Parathyroid adenoma (tissue), 2 donors: ENCODE results near the gene ZGPAT.

ENCODE experiments used
- H2AFZ ChIP-seq: fragments of 300-600 bp; sonication (generic); one replicate; pipeline ENCODE4 v1.7.0; 2017; ENCODE audit warnings: antibody characterized with exemption, mild to moderate bottlenecking
- H3K27ac ChIP-seq: fragments of 300-600 bp; sonication (generic); one replicate; pipeline ENCODE4 v1.7.0; 2017
- H3K27me3 ChIP-seq: fragments of 300-600 bp; sonication (generic); one replicate; pipeline ENCODE4 v1.7.0; 2017; ENCODE audit warnings: low read length; ENCODE audit not compliant: control insufficient read depth, insufficient read depth
- H3K36me3 ChIP-seq: fragments of 300-600 bp; sonication (generic); one replicate; pipeline ENCODE4 v1.7.0; 2017; ENCODE audit warnings: low read length; ENCODE audit not compliant: control insufficient read depth, insufficient read depth
- H3K4me1 ChIP-seq: fragments of 300-600 bp; sonication (generic); one replicate; pipeline ENCODE4 v1.7.0; 2017; ENCODE audit warnings: control low read depth
- H3K4me2 ChIP-seq: fragments of 300-600 bp; sonication (generic); one replicate; pipeline ENCODE4 v1.7.0; 2017; ENCODE audit warnings: low read length
- H3K4me3 ChIP-seq: fragments of 300-600 bp; sonication (generic); one replicate; pipeline ENCODE4 v1.7.0; 2017; ENCODE audit warnings: low read depth, low read length
- H3K79me2 ChIP-seq: fragments of 300-600 bp; sonication (generic); one replicate; pipeline ENCODE4 v1.7.0; 2017; ENCODE audit warnings: control low read depth
- H3K9ac ChIP-seq: fragments of 300-600 bp; sonication (generic); one replicate; pipeline ENCODE4 v1.7.0; 2017; ENCODE audit warnings: mild to moderate bottlenecking
- H3K9me3 ChIP-seq: fragments of 300-600 bp; sonication (generic); one replicate; pipeline ENCODE4 v1.7.0; 2017; ENCODE audit warnings: low read length; ENCODE audit not compliant: control insufficient read depth
- CTCF ChIP-seq: fragments of 300-600 bp; sonication (generic); IDR thresholded peaks from one replicate; pipeline ENCODE4 v1.7.0; 2017; ENCODE audit warnings: antibody characterized with exemption, mild to moderate bottlenecking
- donor health status: primary hyperparathyroidism.

ZGPAT gene

GRCh38 chr20:63777614-63778013, 69.8 kb downstream of the ZGPAT start:
- Histone ChIP-seq H3K9me3 (no peaks in the 10 kb centered on the region), H3K27me3 (no peaks in the 10 kb centered on the region), H3K4me2 (no peak overlapping the region), H3K9ac (no peak overlapping the region), H3K36me3 (no peaks in the 10 kb centered on the region), H3K4me3 (no peak overlapping the region), H3K79me2 (peaks cover 62% of the 10 kb centered on the region), H3K4me1 (no peaks in the 10 kb centered on the region), H3K27ac (no peak overlapping the region), H2AFZ (no peak overlapping the region)
- TF ChIP-seq CTCF, result no peak

- Histone ChIP-seq H3K27ac (no peak overlapping the region), H3K9me3 (no peaks in the 10 kb centered on the region), H3K4me1 (no peaks in the 10 kb centered on the region), H3K4me3 (no peak overlapping the region), H3K36me3 (no peaks in the 10 kb centered on the region), H3K9ac (no peak overlapping the region), H3K27me3 (no peaks in the 10 kb centered on the region), H3K79me2 (peaks cover 63% of the 10 kb centered on the region), H2AFZ (no peak overlapping the region), H3K4me2 (no peak overlapping the region)
- TF ChIP-seq CTCF, result no peak
Observed at GRCh38 chr20:63778034-63778752, 70.4 kb downstream of the ZGPAT start.

DNA sequence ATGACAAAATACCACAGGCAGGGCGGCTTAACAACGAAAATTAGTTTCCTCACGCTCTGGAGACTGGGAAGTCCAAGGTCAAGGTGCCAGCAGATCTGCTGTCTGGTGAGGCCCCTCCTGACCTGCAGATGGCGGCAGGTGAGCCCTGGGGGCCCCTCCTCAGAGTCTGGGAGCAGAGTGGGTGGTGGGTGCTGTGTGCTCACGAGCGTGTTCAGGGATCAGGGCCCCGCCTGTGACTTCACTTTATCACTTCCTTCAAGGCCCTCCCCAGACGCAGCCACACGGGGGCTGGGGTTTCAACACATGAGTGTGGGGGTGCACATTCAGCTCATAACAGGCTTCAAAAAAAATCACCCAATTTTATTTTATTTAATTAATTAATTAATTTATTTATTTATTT, 71.0 kb downstream of the ZGPAT start:
- no peak overlapping the region for H3K4me3 ChIP-seq
- no peaks in the 10 kb centered on the region for H3K4me1 ChIP-seq
- peaks cover 58% of the 10 kb centered on the region for H3K79me2 ChIP-seq
- H2AFZ ChIP-seq, result no peak overlapping the region
- H3K4me2 ChIP-seq, result no peak overlapping the region
- H3K9ac ChIP-seq, result no peak overlapping the region
- H3K9me3 ChIP-seq, result no peaks in the 10 kb centered on the region
- no peak for TF ChIP-seq CTCF
- H3K27ac ChIP-seq, result no peak overlapping the region
- H3K27me3 ChIP-seq, result no peaks in the 10 kb centered on the region
- H3K36me3 ChIP-seq, result no peaks in the 10 kb centered on the region

DNA sequence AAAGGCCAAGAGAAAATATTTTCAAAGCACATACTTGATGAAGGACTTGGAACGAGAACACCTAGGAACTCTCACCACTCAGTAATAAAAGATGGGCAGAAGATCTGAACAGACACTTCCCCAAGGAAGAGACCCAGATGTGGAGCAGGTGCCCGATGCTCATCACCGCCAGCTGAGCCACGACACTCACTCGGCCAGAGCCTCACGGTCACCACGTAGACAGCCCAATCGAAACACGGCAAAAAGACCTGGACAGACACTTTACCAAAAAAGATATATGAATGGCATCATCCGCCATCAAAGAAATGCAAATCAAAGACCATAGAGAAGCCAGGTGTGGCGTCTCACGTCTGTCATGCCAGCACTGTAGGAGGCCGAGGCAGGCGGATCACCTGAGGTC, 73.3 kb downstream of the ZGPAT start:
- Histone ChIP-seq H3K4me1 (no peaks in the 10 kb centered on the region), H3K4me3 (no peak overlapping the region), H3K27ac (no peak overlapping the region), H3K9ac (no peak overlapping the region), H3K9me3 (no peaks in the 10 kb centered on the region), H3K79me2 (peaks cover 54% of the 10 kb centered on the region), H3K36me3 (no peaks in the 10 kb centered on the region), H3K27me3 (no peaks in the 10 kb centered on the region), H2AFZ (no peak overlapping the region), H3K4me2 (no peak overlapping the region)
- no peak for TF ChIP-seq CTCF

GRCh38 chr20:63782051-63782471, 74.2 kb downstream of the ZGPAT start:
- Histone ChIP-seq H3K4me1 (no peaks in the 10 kb centered on the region), H3K36me3 (no peaks in the 10 kb centered on the region), H3K9me3 (no peaks in the 10 kb centered on the region), H3K4me2 (no peak overlapping the region), H3K9ac (no peak overlapping the region), H3K27me3 (no peaks in the 10 kb centered on the region), H3K4me3 (no peak overlapping the region), H3K79me2 (peaks cover 59% of the 10 kb centered on the region), H3K27ac (no peak overlapping the region), H2AFZ (no peak overlapping the region)
- TF ChIP-seq CTCF, result no peak
